ENCODE results near the gene LCP2. TPM values are rescaled to one million over a fixed set of nuclear protein-coding genes. Genes with fewer than 3 reads are reported as not detected.
A peak's percentile ranks its signal among the peaks of the same experiment; 100 is the strongest.

Gene LCP2
- total RNA-seq, 1 experiment from 2014 or later, result not detected

GRCh38 chr5:170277867-170278281 lies 19.7 kb downstream of the LCP2 start:
- H3K56ac ChIP-seq (ENCODE audit: insufficient read length, low read depth, low read length), result no peak overlapping the region
- peak overlapping the region in 1 of 2 experiments; percentile 35; a peak in 1 of 5 replicates for H3K4me3 Mint-ChIP-seq
- peak overlapping the region; percentile 3 for H3K4me2 ChIP-seq (ENCODE audit: insufficient read depth, insufficient read length, low read length)
- H3K27me3 Mint-ChIP-seq (ENCODE audit: low read depth), result peaks cover 18% of the 10 kb centered on the region
- H2BK5ac ChIP-seq (ENCODE audit: insufficient read length, low read length), result no peak overlapping the region
- H3T11ph ChIP-seq (ENCODE audit: low read length), result no peak overlapping the region
- no peak overlapping the region for H2AK5ac ChIP-seq (ENCODE audit: insufficient read length, low read length)
- no peak overlapping the region for H3K4ac ChIP-seq (ENCODE audit: low read depth, low read length)
- no peak overlapping the region for H2BK15ac ChIP-seq (ENCODE audit: low read depth, low read length)
- no peak overlapping the region for H2BK120ac ChIP-seq (ENCODE audit: low read depth, low read length, poor library complexity, severe bottlenecking)
- H3K27ac ChIP-seq (ENCODE audit: insufficient read length, low read depth, low read length), result no peak overlapping the region
- H2BK20ac ChIP-seq (ENCODE audit: low read depth, low read length, poor library complexity, severe bottlenecking), result no peak overlapping the region
- H3K9me3 ChIP-seq (ENCODE audit: control insufficient read depth, low read depth, low read length), result peaks cover under 1% of the 10 kb centered on the region
- no peaks in the 10 kb centered on the region; a peak in 1 of 7 replicates for H3K36me3 Mint-ChIP-seq (ENCODE audit: insufficient read depth in 1 of 3, low read depth in 3 of 3)
- no peak overlapping the region for H3K9ac ChIP-seq (ENCODE audit: extremely low read depth, insufficient read length, low read length)
- H4K20me1 ChIP-seq (ENCODE audit: control insufficient read depth, insufficient read depth, insufficient read length), result no peaks in the 10 kb centered on the region
- no peaks in the 10 kb centered on the region; the same call in 1 of the 2 replicates for H3K27me3 ChIP-seq (ENCODE audit: insufficient read depth, low read length)
- H3K4me1 Mint-ChIP-seq, result peaks cover 48 to 55% of the 10 kb centered on the region in 2 experiments
- no peaks in the 10 kb centered on the region for H3K9me3 Mint-ChIP-seq
- no peak overlapping the region for H4K8ac ChIP-seq (replicated peaks; ENCODE audit: insufficient read length, low read depth, low read length)
- H4K91ac ChIP-seq (ENCODE audit: insufficient read length, low read depth, low read length), result no peak overlapping the region
- H3K79me2 ChIP-seq (ENCODE audit: insufficient read depth, low read length), result no peaks in the 10 kb centered on the region
- H3K79me1 ChIP-seq (ENCODE audit: insufficient read depth, low read depth, low read length, poor library complexity, severe bottlenecking), result no peaks in the 10 kb centered on the region
- H3K4me1 ChIP-seq (ENCODE audit: insufficient read depth, low read length), result peaks cover 19% of the 10 kb centered on the region; the same call in 1 of the 2 replicates
- H2AFZ ChIP-seq (ENCODE audit: low read length), result no peak overlapping the region
- DNase-seq, result peak; percentile 62
- H3K23ac ChIP-seq (ENCODE audit: insufficient read length, low read depth, low read length), result no peak overlapping the region
- H4K5ac ChIP-seq (ENCODE audit: insufficient read length, low read depth, low read length), result no peak overlapping the region
- H2BK12ac ChIP-seq (ENCODE audit: insufficient read length, low read depth, low read length), result no peak overlapping the region
- no peak overlapping the region for H3K14ac ChIP-seq (ENCODE audit: insufficient read depth, low read length)
- H3K18ac ChIP-seq (ENCODE audit: insufficient read length, low read depth, low read length), result no peak overlapping the region
- H3K27ac Mint-ChIP-seq, result peak overlapping the region in 1 of 3 experiments; percentile 48; a peak in 1 of 7 replicates
- no peaks in the 10 kb centered on the region for H3K23me2 ChIP-seq (ENCODE audit: insufficient read length, low read depth, low read length, poor library complexity, severe bottlenecking)
- no peak for TF ChIP-seq CTCF (conservative IDR thresholded peaks at IDR 0.05)
- WGBS (ENCODE audit: extremely low coverage, insufficient read length, low lambda C conversion rate), result no CpG with 5 or more reads among the region's 6 CpGs

Data from H9 (cell line).